Endothelial cell of umbilical vein (primary cell): Measurements from ENCODE around the gene SLC6A7. TPM values are rescaled to one million over a fixed set of nuclear protein-coding genes. Genes with fewer than 3 reads are reported as not detected.

Experiments
- BruUV-seq: library from RNA; stranded (reverse); fragments of 400-500 nt; replicated peaks from 2 replicates; lab custom pipeline; 2021; lab: Mats Ljungman, UMichigan
- CTCF ChIA-PET: fragments of 300-600, 350-600 bp; sonication (Branson Sonifier 250); formaldehyde crosslinking; loops from one replicate; lab custom pipeline; 2021; ENCODE audit warnings: antibody characterized with exemption, inconsistent platforms; lab: Charles Lee
- POLR2A ChIA-PET: fragments of 300-600, 350-600 bp; sonication (Branson Sonifier 250); formaldehyde crosslinking; loops from one replicate; lab custom pipeline; 2021; ENCODE audit warnings: antibody characterized with exemption, inconsistent platforms; lab: Charles Lee
- DNase-seq: peaks from one replicate; pipeline ENCODE4 v3.0.0-alpha.2; 2011; ENCODE audit warnings: low read depth, low spot score
- FAIRE-seq: peaks from 2 replicates; lab custom pipeline; 2011; peaks lifted over from hg19 to GRCh38; lab: Jason Lieb, UNC
- H2AFZ ChIP-seq: 2 replicates; pipeline ENCODE4 v1.6.0; 2012; ENCODE audit warnings: low read depth, low read length, control low read depth, inconsistent platforms
- H3K27ac ChIP-seq: 2 replicates; pipeline ENCODE4 v1.5.1; 2011; ENCODE audit warnings: low read depth, mild to moderate bottlenecking, control low read depth, low read length, moderate library complexity; ENCODE audit not compliant: insufficient read depth
- H3K27me3 ChIP-seq, 2 experiments: 2 replicates each; pipeline versions ENCODE4 v1.6.0 to v1.6.1; 2011; ENCODE audit warnings: low read length in 2 of 2, mixed read lengths in 1 of 2; ENCODE audit not compliant: control insufficient read depth in 2 of 2, insufficient read depth in 2 of 2
- H3K36me3 ChIP-seq, 2 experiments: 2 replicates in 1 of 2; 3 replicates in 1 of 2; pipeline ENCODE4 v1.5.1; 2011; ENCODE audit warnings: low read length in 2 of 2, mild to moderate bottlenecking in 1 of 2, moderate library complexity in 1 of 2; ENCODE audit not compliant: control insufficient read depth in 2 of 2, insufficient read depth in 2 of 2; ENCODE audit errors: extremely low read depth in 1 of 2
- H3K4me1 ChIP-seq: 3 replicates; pipeline ENCODE4 v1.5.1; 2011; ENCODE audit warnings: mild to moderate bottlenecking, low read length; ENCODE audit not compliant: control insufficient read depth, insufficient read depth; ENCODE audit errors: extremely low read depth
- H3K4me2 ChIP-seq: 2 replicates; pipeline ENCODE4 v1.6.1; 2011; ENCODE audit warnings: low read length, control low read depth, mixed read lengths; ENCODE audit not compliant: insufficient read depth
- H3K4me3 ChIP-seq, 3 experiments: fragments of 200-600 bp in 1 of 3; sonication (generic), shearing (Covaris generic) in 1 of 3; replicated peaks in 1 of 3; 2 replicates each; pipeline ENCODE4 v1.5.1; 2011 to 2016; ENCODE audit warnings: control low read depth in 3 of 3, low read length in 3 of 3, mild to moderate bottlenecking in 2 of 3, inconsistent platforms in 1 of 3, low read depth in 1 of 3, moderate library complexity in 1 of 3; ENCODE audit not compliant: insufficient read depth in 1 of 3
- H3K79me2 ChIP-seq: 2 replicates; pipeline ENCODE4 v1.6.0; 2012; ENCODE audit warnings: low read length, inconsistent platforms; ENCODE audit not compliant: control insufficient read depth, insufficient read depth
- H3K9ac ChIP-seq: replicated peaks from 2 replicates; pipeline ENCODE3; 2011; ENCODE audit warnings: low read length, control low read depth; ENCODE audit not compliant: insufficient read depth; ENCODE audit errors: extremely low read depth
- H3K9me1 ChIP-seq: replicated peaks from 3 replicates; pipeline ENCODE4 v1.6.0; 2011; ENCODE audit warnings: mild to moderate bottlenecking, low read length; ENCODE audit not compliant: control insufficient read depth, insufficient read depth; ENCODE audit errors: extremely low read depth
- H3K9me3 ChIP-seq: replicated peaks from 2 replicates; pipeline ENCODE4 v1.5.1; 2012; ENCODE audit warnings: low read length, inconsistent platforms; ENCODE audit not compliant: control insufficient read depth, insufficient read depth
- H4K20me1 ChIP-seq: replicated peaks from 2 replicates; pipeline ENCODE3; 2011; ENCODE audit warnings: mild to moderate bottlenecking, low read length; ENCODE audit not compliant: control insufficient read depth, insufficient read depth; ENCODE audit errors: extremely low read depth
- CTCF ChIP-seq, 2 donors: IDR thresholded peaks; 1 replicate in 1 of 2; 2 replicates in 1 of 2; pipeline ENCODE4 v1.5.1; 2011; ENCODE audit warnings: low read length in 2 of 2, mild to moderate bottlenecking in 2 of 2, moderate library complexity in 2 of 2, control low read depth in 1 of 2, inconsistent platforms in 1 of 2, low read depth in 1 of 2; ENCODE audit not compliant: insufficient read depth in 1 of 2; ENCODE audit errors: extremely low read depth in 1 of 2
- EZH2 ChIP-seq: IDR thresholded peaks from 2 replicates; pipeline ENCODE4 v1.6.1; 2012; ENCODE audit warnings: borderline replicate concordance, low read depth, mild to moderate bottlenecking, moderate library complexity, low read length, inconsistent platforms; ENCODE audit not compliant: severe bottlenecking
- FOS ChIP-seq: IDR thresholded peaks from 2 replicates; pipeline ENCODE4 v1.6.1; 2011; ENCODE audit warnings: mild to moderate bottlenecking, low read length, moderate library complexity, borderline replicate concordance; ENCODE audit not compliant: insufficient read depth
- GATA2 ChIP-seq: IDR thresholded peaks from 2 replicates; pipeline ENCODE4 v1.7.0; 2011; ENCODE audit warnings: low read depth, mild to moderate bottlenecking, moderate library complexity, mixed read lengths, low read length; ENCODE audit not compliant: insufficient read length, insufficient read depth
- JUN ChIP-seq: IDR thresholded peaks from 2 replicates; pipeline ENCODE4 v1.6.1; 2011; ENCODE audit warnings: borderline replicate concordance, low read depth; ENCODE audit not compliant: insufficient read length, insufficient read depth
- MAX ChIP-seq: IDR thresholded peaks from 2 replicates; pipeline ENCODE4 v1.6.1; 2011; ENCODE audit not compliant: insufficient read depth, insufficient read length
- MYC ChIP-seq: IDR thresholded peaks from one replicate; pipeline ENCODE4 v1.6.1; 2011; ENCODE audit warnings: mild to moderate bottlenecking, low read depth, low read length
- POLR2A ChIP-seq: IDR thresholded peaks from 2 replicates; pipeline ENCODE4 v1.6.1; 2012; ENCODE audit warnings: low read depth, mild to moderate bottlenecking, control low read depth, low read length
- POLR2AphosphoS5 ChIP-seq: IDR thresholded peaks from 2 replicates; pipeline ENCODE4 v1.6.1; 2012; ENCODE audit warnings: low read depth, mild to moderate bottlenecking, control low read depth, low read length, moderate library complexity; ENCODE audit not compliant: insufficient read depth
- dilution Hi-C: fragments of 300-500 bp; cut with MboI; formaldehyde crosslinking; loops from one replicate; pipeline ENCODE4 v1.15.0; 2019; ENCODE audit warnings: low sequenced_read_pairs; ENCODE audit not compliant: extremely low pct_ligation_motif_present
- intact Hi-C: fragments of 100-400 bp; cut with micrococcal nuclease; formaldehyde crosslinking; loops from one replicate; pipeline ENCODE4 v1.10.0; 2022
- polyA plus RNA-seq, 4 experiments: library from polyadenylated mRNA; depleted of rRNA in 3 of 4; stranded (reverse) in 3 of 4; unstranded in 1 of 4; fragments of >200 nt; gene quantifications; 2 replicates each; pipeline versions ENCODE4 v1.2.1 to v1.2.3, GENCODE V29; 2011 to 2012; ENCODE audit warnings: missing spikeins in 1 of 4
- total RNA-seq: library from RNA; stranded (reverse); gene quantifications from 2 replicates; pipeline ENCODE4 v1.2.3, GENCODE V29; 2021

SLC6A7 gene
- total and polyA plus RNA-seq, 2 donors (not counting 3 experiments of a cell fraction or from before 2014, with no cell fraction given) = not detected

- H3K4me2 ChIP-seq = no peak overlapping the region
- H3K9me1 ChIP-seq = peaks cover 2% of the 10 kb centered on the region
- H3K36me3 ChIP-seq = no peaks in the 10 kb centered on the region
- no peaks in the 10 kb centered on the region for H3K4me1 ChIP-seq
- TF ChIP-seq POLR2AphosphoS5 (no peak), POLR2A (no peak), CTCF (IDR thresholded peaks at IDR 0.05; ENCODE audit: extremely low read depth in 1 of 2, insufficient read depth in 1 of 2, low read depth in 1 of 2, low read length in 2 of 2) (no peak), GATA2 (no peak), EZH2 (no peak), MYC (no peak), MAX (no peak), JUN (no peak), FOS (no peak)
- FAIRE-seq = no peak
- no peak overlapping the region for H3K4me3 ChIP-seq
- ChIA-PET POLR2A (no interaction called here), CTCF (interaction anchor here (1.4 to 1.7 kb wide), 3 partner anchors 8 to 17 kb away, joined by 3 to 7 read pairs (median 4); no protein-coding TSS in a partner anchor)
- no peaks in the 10 kb centered on the region for H3K9me3 ChIP-seq
- no peak for DNase-seq
- no peaks in the 10 kb centered on the region for H4K20me1 ChIP-seq
- no peak overlapping the region for H3K27ac ChIP-seq
- H3K79me2 ChIP-seq = no peaks in the 10 kb centered on the region
- no peak overlapping the region for H3K9ac ChIP-seq
- intact Hi-C loops (no loop called here), dilution Hi-C loops (no loop called here)
- peaks cover 0 to 2% of the 10 kb centered on the region in 2 experiments for H3K27me3 ChIP-seq
- BruUV-seq = no TSS peak
- no peak overlapping the region for H2AFZ ChIP-seq
These were observed 45.6 kb downstream of the SLC6A7 start for GRCh38 chr5:150235500-150235854.
